OCI-LY3 (cell line): Measurements from ENCODE around the gene IFT122.

Experiments
- EZH2phosphoT487 ChIP-seq: fragments of 200-600 bp; shearing (Covaris generic); IDR thresholded peaks from 2 replicates; pipeline ENCODE4 v1.6.1; 2018; ENCODE audit warnings: antibody characterized with exemption, mixed run types, low read depth
- TF ChIP-seq, protein P1 (sequence below): fragments of 200-600, 300-600 bp; sonication (generic); IDR thresholded peaks from 2 replicates; pipeline ENCODE4 v1.5.1; 2014; ENCODE audit warnings: antibody characterized with exemption, low read length, low read depth

DNA sequence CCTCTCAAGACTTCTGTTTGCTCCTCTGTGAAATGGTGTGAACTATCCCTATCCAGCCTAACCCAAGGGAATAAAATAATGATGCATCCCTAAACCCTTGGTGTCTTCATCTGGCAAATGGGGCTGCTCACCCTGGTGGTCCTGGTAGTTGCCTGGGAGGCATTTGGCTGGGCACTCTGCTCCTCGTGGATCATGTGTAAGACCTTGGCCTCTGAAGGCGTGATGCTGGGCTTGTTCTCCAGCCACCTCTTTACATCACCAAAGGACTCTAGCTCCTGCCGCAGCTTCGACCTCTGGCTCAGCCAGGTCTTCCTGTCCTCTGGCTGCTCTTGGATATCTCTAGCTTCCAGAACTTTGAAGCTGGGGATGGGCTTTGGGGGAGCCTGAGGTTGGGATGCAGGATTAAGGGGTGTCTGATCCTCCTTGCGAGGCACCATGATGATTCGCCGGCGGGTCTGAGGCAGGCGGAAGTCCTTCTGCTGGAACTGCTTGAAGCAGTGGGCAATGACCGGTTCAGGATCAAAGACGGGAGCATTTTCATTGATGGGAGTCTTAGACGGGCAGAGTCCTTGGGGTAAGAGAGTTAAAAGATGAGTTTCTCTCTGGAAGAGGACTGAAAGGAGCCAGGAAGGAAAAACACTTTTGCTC is 18.7 kb upstream of the IFT122 start:
- TF ChIP-seq, protein P1, sequence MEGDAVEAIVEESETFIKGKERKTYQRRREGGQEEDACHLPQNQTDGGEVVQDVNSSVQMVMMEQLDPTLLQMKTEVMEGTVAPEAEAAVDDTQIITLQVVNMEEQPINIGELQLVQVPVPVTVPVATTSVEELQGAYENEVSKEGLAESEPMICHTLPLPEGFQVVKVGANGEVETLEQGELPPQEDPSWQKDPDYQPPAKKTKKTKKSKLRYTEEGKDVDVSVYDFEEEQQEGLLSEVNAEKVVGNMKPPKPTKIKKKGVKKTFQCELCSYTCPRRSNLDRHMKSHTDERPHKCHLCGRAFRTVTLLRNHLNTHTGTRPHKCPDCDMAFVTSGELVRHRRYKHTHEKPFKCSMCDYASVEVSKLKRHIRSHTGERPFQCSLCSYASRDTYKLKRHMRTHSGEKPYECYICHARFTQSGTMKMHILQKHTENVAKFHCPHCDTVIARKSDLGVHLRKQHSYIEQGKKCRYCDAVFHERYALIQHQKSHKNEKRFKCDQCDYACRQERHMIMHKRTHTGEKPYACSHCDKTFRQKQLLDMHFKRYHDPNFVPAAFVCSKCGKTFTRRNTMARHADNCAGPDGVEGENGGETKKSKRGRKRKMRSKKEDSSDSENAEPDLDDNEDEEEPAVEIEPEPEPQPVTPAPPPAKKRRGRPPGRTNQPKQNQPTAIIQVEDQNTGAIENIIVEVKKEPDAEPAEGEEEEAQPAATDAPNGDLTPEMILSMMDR: no peak
- no peak for TF ChIP-seq EZH2phosphoT487
